H9 (cell line): ENCODE results near the gene KRT6A. TPM values are rescaled to one million over a fixed set of nuclear protein-coding genes. Genes with fewer than 3 reads are reported as not detected.

ENCODE experiments used
- DNase-seq: peaks from one replicate; pipeline ENCODE4 v3.0.0-alpha.2; 2017
- H2AFZ ChIP-seq: one replicate; pipeline ENCODE4 v1.6.1; 2013; ENCODE audit warnings: mild to moderate bottlenecking, low read length, control low read depth, moderate library complexity
- H2AK5ac ChIP-seq: 2 replicates; pipeline ENCODE4 v1.6.1; 2013; ENCODE audit warnings: low read length, control low read depth, mixed read lengths; ENCODE audit not compliant: insufficient read length
- H2BK120ac ChIP-seq: one replicate; pipeline ENCODE4 v1.6.1; 2013; ENCODE audit warnings: low read depth, mild to moderate bottlenecking, low read length, control low read depth, inconsistent platforms; ENCODE audit not compliant: poor library complexity, severe bottlenecking
- H2BK12ac ChIP-seq: 2 replicates; pipeline ENCODE4 v1.6.1; 2013; ENCODE audit warnings: low read length, control low read depth, mixed read lengths, low read depth; ENCODE audit not compliant: insufficient read length
- H2BK15ac ChIP-seq: 2 replicates; pipeline ENCODE4 v1.6.1; 2013; ENCODE audit warnings: low read depth, low read length, control low read depth
- H2BK20ac ChIP-seq: one replicate; pipeline ENCODE4 v1.6.1; 2013; ENCODE audit warnings: low read depth, mild to moderate bottlenecking, low read length, control low read depth, inconsistent platforms; ENCODE audit not compliant: poor library complexity, severe bottlenecking
- H2BK5ac ChIP-seq: 2 replicates; pipeline ENCODE4 v1.6.1; 2013; ENCODE audit warnings: low read length, control low read depth, mixed read lengths; ENCODE audit not compliant: insufficient read length
- H3K14ac ChIP-seq: 2 replicates; pipeline ENCODE4 v1.6.1; 2013; ENCODE audit warnings: low read length, control low read depth; ENCODE audit not compliant: insufficient read depth
- H3K18ac ChIP-seq: 2 replicates; pipeline ENCODE4 v1.6.1; 2013; ENCODE audit warnings: low read depth, mild to moderate bottlenecking, mixed read lengths, low read length, control low read depth; ENCODE audit not compliant: insufficient read length
- H3K23ac ChIP-seq: 2 replicates; pipeline ENCODE4 v1.6.1; 2013; ENCODE audit warnings: low read length, control low read depth, mixed read lengths, low read depth; ENCODE audit not compliant: insufficient read length
- H3K23me2 ChIP-seq: 2 replicates; pipeline ENCODE4 v1.6.1; 2013; ENCODE audit warnings: low read depth, mild to moderate bottlenecking, mixed read lengths, low read length, control low read depth; ENCODE audit not compliant: insufficient read length, poor library complexity, severe bottlenecking
- H3K27ac ChIP-seq: 2 replicates; pipeline ENCODE4 v1.5.1; 2013; ENCODE audit warnings: low read length, control low read depth, mixed read lengths, low read depth; ENCODE audit not compliant: insufficient read length
- H3K27me3 ChIP-seq: 2 replicates; pipeline ENCODE4 v1.6.1; 2013; ENCODE audit warnings: low read length, control low read depth, inconsistent platforms; ENCODE audit not compliant: insufficient read depth
- H3K4ac ChIP-seq: 2 replicates; pipeline ENCODE4 v1.6.1; 2013; ENCODE audit warnings: low read depth, mild to moderate bottlenecking, control low read depth, inconsistent platforms, low read length, moderate library complexity
- H3K4me1 ChIP-seq: 2 replicates; pipeline ENCODE4 v1.6.1; 2013; ENCODE audit warnings: low read length, control low read depth, inconsistent platforms; ENCODE audit not compliant: insufficient read depth
- H3K4me2 ChIP-seq: 2 replicates; pipeline ENCODE4 v1.6.1; 2013; ENCODE audit warnings: low read length, control low read depth, mixed read lengths; ENCODE audit not compliant: insufficient read length, insufficient read depth
- H3K56ac ChIP-seq: 2 replicates; pipeline ENCODE4 v1.6.1; 2013; ENCODE audit warnings: low read depth, mild to moderate bottlenecking, mixed read lengths, low read length, control low read depth; ENCODE audit not compliant: insufficient read length
- H3K79me1 ChIP-seq: 2 replicates; pipeline ENCODE4 v1.6.1; 2013; ENCODE audit warnings: low read depth, mild to moderate bottlenecking, moderate library complexity, low read length, control low read depth, inconsistent platforms; ENCODE audit not compliant: insufficient read depth, poor library complexity, severe bottlenecking
- H3K79me2 ChIP-seq: 2 replicates; pipeline ENCODE4 v1.6.1; 2013; ENCODE audit warnings: low read length, control low read depth, inconsistent platforms; ENCODE audit not compliant: insufficient read depth
- H3K9ac ChIP-seq: 2 replicates; pipeline ENCODE4 v1.6.1; 2013; ENCODE audit warnings: low read length, control low read depth, mixed read lengths; ENCODE audit not compliant: insufficient read length; ENCODE audit errors: extremely low read depth
- H3K9me3 ChIP-seq: one replicate; pipeline ENCODE4 v1.6.1; 2013; ENCODE audit warnings: low read depth, low read length, inconsistent platforms; ENCODE audit not compliant: control insufficient read depth
- H3T11ph ChIP-seq: one replicate; pipeline ENCODE4 v1.6.1; 2013; ENCODE audit warnings: mild to moderate bottlenecking, low read length, control low read depth, inconsistent platforms
- H4K20me1 ChIP-seq: one replicate; pipeline ENCODE4 v1.6.1; 2013; ENCODE audit not compliant: control insufficient read depth, insufficient read length, insufficient read depth
- H4K5ac ChIP-seq: 2 replicates; pipeline ENCODE4 v1.6.1; 2013; ENCODE audit warnings: low read depth, mild to moderate bottlenecking, mixed read lengths, low read length, control low read depth; ENCODE audit not compliant: insufficient read length
- H4K8ac ChIP-seq: replicated peaks from 2 replicates; pipeline ENCODE4 v1.6.1; 2013; ENCODE audit warnings: low read length, control low read depth, mixed read lengths, low read depth; ENCODE audit not compliant: insufficient read length
- H4K91ac ChIP-seq: 2 replicates; pipeline ENCODE4 v1.6.1; 2013; ENCODE audit warnings: low read depth, mild to moderate bottlenecking, moderate library complexity, mixed read lengths, low read length, control low read depth; ENCODE audit not compliant: insufficient read length
- H3K27ac Mint-ChIP-seq, 3 experiments: 2 replicates in 2 of 3; 3 replicates in 1 of 3; pipeline ENCODE4 v1.8.0; 2020 to 2021; ENCODE audit warnings: mixed read lengths in 3 of 3, mild to moderate bottlenecking in 1 of 3, moderate library complexity in 1 of 3
- H3K27me3 Mint-ChIP-seq: 2 replicates; pipeline ENCODE4 v1.8.0; 2021; ENCODE audit warnings: low read depth, mild to moderate bottlenecking, moderate library complexity, mixed read lengths
- H3K36me3 Mint-ChIP-seq, 3 experiments: 2 replicates in 2 of 3; 3 replicates in 1 of 3; pipeline ENCODE4 v1.8.0; 2020 to 2021; ENCODE audit warnings: low read depth in 3 of 3, mixed read lengths in 3 of 3; ENCODE audit not compliant: insufficient read depth in 1 of 3
- H3K4me1 Mint-ChIP-seq, 2 experiments: 2 replicates each; pipeline ENCODE4 v1.8.0; 2020; ENCODE audit warnings: mixed read lengths in 2 of 2
- H3K4me3 Mint-ChIP-seq, 2 experiments: 2 replicates in 1 of 2; 3 replicates in 1 of 2; pipeline ENCODE4 v1.8.0; 2020 to 2021; ENCODE audit warnings: mild to moderate bottlenecking in 2 of 2, mixed read lengths in 2 of 2, moderate library complexity in 1 of 2
- H3K9me3 Mint-ChIP-seq, 2 experiments: 2 replicates in 1 of 2; 3 replicates in 1 of 2; pipeline ENCODE4 v1.8.0; 2020; ENCODE audit warnings: mild to moderate bottlenecking in 2 of 2, mixed read lengths in 2 of 2, moderate library complexity in 1 of 2
- WGBS: extraction: QIAGEN DNeasy Blood & Tissue Kit; methylation state at CpG from one replicate; pipeline ENCODE4 v1.1.7; 2013; ENCODE audit warnings: missing lambda C conversion rate, low lambda C conversion rate, mixed read lengths; ENCODE audit not compliant: insufficient read length; ENCODE audit errors: extremely low coverage; 5-methylcytosine and 5-hydroxymethylcytosine counted together
- total RNA-seq: library from RNA; stranded (reverse); gene quantifications from 2 replicates; pipeline ENCODE4 v1.2.1, GENCODE V29; 2021
- TF ChIP-seq, protein P1 (sequence below): fragments of 200-600 bp; sonication (generic); conservative IDR thresholded peaks from 3 replicates; pipeline ENCODE4 v1.8.0; 2021; ENCODE audit warnings: antibody characterized with exemption, mild to moderate bottlenecking

KRT6A gene
- total RNA-seq, 1 experiment from 2014 or later: not detected

- Mint-ChIP-seq H3K36me3 (no peaks in the 10 kb centered on the region), H3K27me3 (peaks cover 6% of the 10 kb centered on the region), H3K27ac (no peak overlapping the region), H3K4me3 (no peak overlapping the region), H3K4me1 (peaks cover 15 to 20% of the 10 kb centered on the region in 2 experiments), H3K9me3 (no peaks in the 10 kb centered on the region; a peak in 2 of 5 replicates)
- no CpG with 5 or more reads among the region's 5 CpGs for WGBS
- Histone ChIP-seq H3K79me2 (no peaks in the 10 kb centered on the region), H3K79me1 (no peaks in the 10 kb centered on the region), H2BK15ac (no peak overlapping the region), H3K4me2 (no peak overlapping the region), H2BK20ac (no peak overlapping the region), H4K5ac (no peak overlapping the region), H2BK12ac (no peak overlapping the region), H2AFZ (no peak overlapping the region), H2BK5ac (no peak overlapping the region), H3T11ph (no peak overlapping the region), H2BK120ac (no peak overlapping the region), H3K9me3 (no peaks in the 10 kb centered on the region), H3K27me3 (no peaks in the 10 kb centered on the region), H4K20me1 (no peaks in the 10 kb centered on the region), H3K56ac (no peak overlapping the region), H3K9ac (no peak overlapping the region), H2AK5ac (no peak overlapping the region), H3K23ac (no peak overlapping the region), H3K14ac (no peak overlapping the region), H4K8ac (no peak overlapping the region), H3K23me2 (no peaks in the 10 kb centered on the region), H3K4me1 (no peaks in the 10 kb centered on the region), H3K27ac (no peak overlapping the region), H4K91ac (no peak overlapping the region), H3K18ac (no peak overlapping the region), H3K4ac (no peak overlapping the region)
- TF ChIP-seq, protein P1, sequence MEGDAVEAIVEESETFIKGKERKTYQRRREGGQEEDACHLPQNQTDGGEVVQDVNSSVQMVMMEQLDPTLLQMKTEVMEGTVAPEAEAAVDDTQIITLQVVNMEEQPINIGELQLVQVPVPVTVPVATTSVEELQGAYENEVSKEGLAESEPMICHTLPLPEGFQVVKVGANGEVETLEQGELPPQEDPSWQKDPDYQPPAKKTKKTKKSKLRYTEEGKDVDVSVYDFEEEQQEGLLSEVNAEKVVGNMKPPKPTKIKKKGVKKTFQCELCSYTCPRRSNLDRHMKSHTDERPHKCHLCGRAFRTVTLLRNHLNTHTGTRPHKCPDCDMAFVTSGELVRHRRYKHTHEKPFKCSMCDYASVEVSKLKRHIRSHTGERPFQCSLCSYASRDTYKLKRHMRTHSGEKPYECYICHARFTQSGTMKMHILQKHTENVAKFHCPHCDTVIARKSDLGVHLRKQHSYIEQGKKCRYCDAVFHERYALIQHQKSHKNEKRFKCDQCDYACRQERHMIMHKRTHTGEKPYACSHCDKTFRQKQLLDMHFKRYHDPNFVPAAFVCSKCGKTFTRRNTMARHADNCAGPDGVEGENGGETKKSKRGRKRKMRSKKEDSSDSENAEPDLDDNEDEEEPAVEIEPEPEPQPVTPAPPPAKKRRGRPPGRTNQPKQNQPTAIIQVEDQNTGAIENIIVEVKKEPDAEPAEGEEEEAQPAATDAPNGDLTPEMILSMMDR: no peak
- DNase-seq: no peak
These were observed 24.8 kb upstream of the KRT6A start for GRCh38 chr12:52517888-52518287.
